Spleen (tissue), 7 donors: ENCODE results near the gene SLC6A20.

Experiments
- POLR2A ChIP-seq, 3 donors: fragments of 450-650 bp; IDR thresholded peaks; one replicate each; pipeline ENCODE4 v1.5.1; 2017; ENCODE audit warnings: antibody characterized with exemption in 3 of 3, mild to moderate bottlenecking in 1 of 3
- POLR2AphosphoS5 ChIP-seq, 3 donors: sonication (generic); formaldehyde crosslinking; IDR thresholded peaks; one replicate each; pipeline ENCODE4 v1.5.1; 2017; ENCODE audit warnings: antibody characterized with exemption in 3 of 3
- TF ChIP-seq, protein P1 (sequence below), 11 experiments: fragments of 200-600 bp in 7 of 11; fragments of 450-650 bp in 4 of 11; sonication (generic) in 4 of 11; IDR thresholded peaks in 8 of 11; conservative IDR thresholded peaks in 3 of 11; 1 replicate in 7 of 11; 2 replicates in 4 of 11; pipeline versions ENCODE4 v1.4.0 to v1.8.0; 2016 to 2021; ENCODE audit warnings: antibody characterized with exemption in 11 of 11, inconsistent platforms in 4 of 11, mild to moderate bottlenecking in 1 of 11
- donor health status: DM: no; HTN: no; CAD: no; lungs with moderate emphysema.
- donor health status: DM: no; HTN: no; CAD: no.
- donor health status: DM: no; HTN: no; CAD: no.

DNA sequence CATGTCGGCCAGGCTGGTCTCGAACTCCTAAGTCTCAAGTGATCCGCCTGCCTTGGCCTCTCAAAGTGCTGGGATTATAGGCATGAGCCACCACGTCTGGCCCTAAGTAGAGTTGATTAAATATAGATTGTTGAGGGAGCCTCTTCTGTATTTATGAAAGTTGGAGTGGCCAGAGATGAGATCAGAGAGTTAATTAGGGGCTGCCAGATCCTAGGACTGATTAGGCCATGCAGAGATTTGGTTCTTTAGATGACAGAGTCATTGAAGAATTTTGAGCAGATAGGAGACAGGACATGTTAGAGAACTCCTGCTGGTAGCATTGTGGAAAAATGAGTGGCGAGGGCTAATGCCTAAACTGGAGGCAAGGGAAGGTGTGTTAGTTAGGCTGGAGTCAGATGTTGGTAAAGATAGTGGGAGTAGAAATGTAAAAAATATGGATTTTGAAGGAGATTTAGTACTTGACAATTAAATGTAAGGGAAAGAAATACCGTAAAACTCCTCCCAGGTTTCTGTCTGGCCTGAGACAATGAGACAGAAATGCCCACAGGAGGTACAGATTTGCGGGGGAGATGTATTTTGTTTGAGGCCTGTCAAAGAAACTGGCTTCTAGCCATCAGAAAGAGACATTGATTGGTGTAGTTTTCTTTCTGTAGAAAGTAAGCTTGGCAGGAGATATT is 83.8 kb downstream of the SLC6A20 start:
- TF ChIP-seq, protein P1, sequence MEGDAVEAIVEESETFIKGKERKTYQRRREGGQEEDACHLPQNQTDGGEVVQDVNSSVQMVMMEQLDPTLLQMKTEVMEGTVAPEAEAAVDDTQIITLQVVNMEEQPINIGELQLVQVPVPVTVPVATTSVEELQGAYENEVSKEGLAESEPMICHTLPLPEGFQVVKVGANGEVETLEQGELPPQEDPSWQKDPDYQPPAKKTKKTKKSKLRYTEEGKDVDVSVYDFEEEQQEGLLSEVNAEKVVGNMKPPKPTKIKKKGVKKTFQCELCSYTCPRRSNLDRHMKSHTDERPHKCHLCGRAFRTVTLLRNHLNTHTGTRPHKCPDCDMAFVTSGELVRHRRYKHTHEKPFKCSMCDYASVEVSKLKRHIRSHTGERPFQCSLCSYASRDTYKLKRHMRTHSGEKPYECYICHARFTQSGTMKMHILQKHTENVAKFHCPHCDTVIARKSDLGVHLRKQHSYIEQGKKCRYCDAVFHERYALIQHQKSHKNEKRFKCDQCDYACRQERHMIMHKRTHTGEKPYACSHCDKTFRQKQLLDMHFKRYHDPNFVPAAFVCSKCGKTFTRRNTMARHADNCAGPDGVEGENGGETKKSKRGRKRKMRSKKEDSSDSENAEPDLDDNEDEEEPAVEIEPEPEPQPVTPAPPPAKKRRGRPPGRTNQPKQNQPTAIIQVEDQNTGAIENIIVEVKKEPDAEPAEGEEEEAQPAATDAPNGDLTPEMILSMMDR (IDR thresholded peaks at IDR 0.05 in 8 of 11, conservative IDR thresholded peaks at IDR 0.05 in 3 of 11): no peak
- TF ChIP-seq POLR2A (IDR thresholded peaks at IDR 0.05) (no peak), POLR2AphosphoS5 (IDR thresholded peaks at IDR 0.05) (no peak)
